Measurements from ENCODE around the gene MRPS11. TPM values are rescaled to one million over a fixed set of nuclear protein-coding genes. Genes with fewer than 3 reads are reported as not detected.

Gene MRPS11
- total and polyA plus RNA-seq, 2 of the 4 experiments (the other 2 are of a cell fraction) = 66.1 to 87.8 TPM

DNA sequence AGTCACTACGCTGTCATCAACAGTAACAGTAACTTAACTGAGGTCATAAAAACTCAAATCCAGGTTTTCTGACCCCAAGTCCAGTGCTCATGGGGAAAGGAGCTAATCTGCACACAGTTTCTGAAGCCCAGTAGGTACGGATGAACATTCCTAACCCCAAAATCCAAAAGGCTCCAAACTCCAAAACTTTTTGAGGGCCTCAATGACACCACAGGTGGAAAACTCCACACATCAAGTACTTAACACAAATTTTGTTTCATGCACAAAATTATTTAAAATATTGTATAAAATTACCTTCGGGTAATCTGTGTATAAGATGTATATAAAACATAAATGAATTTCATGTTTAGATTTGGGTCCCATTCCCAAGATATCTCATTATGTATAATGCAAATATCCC lies 10.8 kb upstream of the MRPS11 start:
- no peak overlapping the region for H3K14ac ChIP-seq (replicated peaks; ENCODE audit: low read depth, low read length)
- no peak for DNase-seq
- no peak overlapping the region for H3K4me3 ChIP-seq (ENCODE audit: insufficient read depth, low read depth, low read length)
- POLR2A ChIA-PET (ENCODE audit: unreplicated experiment) = no interaction called here
- H4K8ac ChIP-seq (ENCODE audit: low read depth in 2 of 2, low read length in 2 of 2) = no peak overlapping the region
- no peaks in the 10 kb centered on the region for H3K27me3 ChIP-seq (ENCODE audit: control insufficient read depth, insufficient read depth, low read length)
- no peak overlapping the region for H4K5ac ChIP-seq (ENCODE audit: low read depth, low read length)
- no TSS peak for BruUV-seq (replicated peaks)
- no peak overlapping the region for H4K91ac ChIP-seq (ENCODE audit: insufficient read depth, low read depth, low read length)
- H3K23ac ChIP-seq (ENCODE audit: low read depth, low read length) = no peak overlapping the region
- no peak overlapping the region for H2AFZ ChIP-seq (replicated peaks; ENCODE audit: low read length, poor library complexity)
- H3K4me1 ChIP-seq (ENCODE audit: control insufficient read depth, insufficient read depth, low read length) = peaks cover 1% of the 10 kb centered on the region; the same call in 1 of the 2 replicates
- H2AK9ac ChIP-seq (replicated peaks; ENCODE audit: low read depth, low read length, poor library complexity) = no peak overlapping the region
- H3K4me2 ChIP-seq (ENCODE audit: low read depth, low read length) = no peak overlapping the region
- 0 out of 2 replicates have a peak, but pooled peaks cover 3% of the 10 kb centered on the region for H3K9me1 ChIP-seq (ENCODE audit: insufficient read depth, low read length)
- dilution Hi-C loops (cut with HindIII; ENCODE audit: low sequenced_read_pairs, unreplicated experiment) (no loop called here), intact Hi-C loops (cut with micrococcal nuclease) (no loop called here), in situ Hi-C loops (cut with MboI; ENCODE audit: low sequenced_read_pairs) (no loop called here)
- peaks cover 14% of the 10 kb centered on the region for H3K36me3 ChIP-seq (ENCODE audit: control insufficient read depth, insufficient read depth, low read length)
- WGBS, 2 experiments (ENCODE audit: extremely low coverage in 2 of 2, insufficient read length in 1 of 2) = no CpG with 5 or more reads among the region's 3 CpGs
- H3K79me1 ChIP-seq (ENCODE audit: low read depth in 1 of 2, low read length in 2 of 2) = no peaks in the 10 kb centered on the region
- ATAC-seq (ENCODE audit: low read depth) = no peak
- no peak overlapping the region for H3K9ac ChIP-seq (ENCODE audit: low read depth, low read length)
- no peak overlapping the region for H3K18ac ChIP-seq (ENCODE audit: low read depth, low read length)
- no peak overlapping the region for H2BK20ac ChIP-seq (ENCODE audit: low read depth, low read length)
- TF ChIP-seq MAZ (IDR thresholded peaks at IDR 0.05; ENCODE audit: borderline replicate concordance, low read depth, low read length) (no peak), BHLHE40 (IDR thresholded peaks at IDR 0.05; ENCODE audit: low read depth, low read length) (no peak), RFX5 (IDR thresholded peaks at IDR 0.05; ENCODE audit: low read depth, low read length) (no peak), MAFK (IDR thresholded peaks at IDR 0.05; ENCODE audit: low read depth, low read length) (no peak), RAD21 (IDR thresholded peaks at IDR 0.05; ENCODE audit: low read length) (no peak), FOS (IDR thresholded peaks at IDR 0.05; ENCODE audit: low read depth, low read length) (no peak), MXI1 (IDR thresholded peaks at IDR 0.05; ENCODE audit: borderline replicate concordance, low read depth, low read length) (no peak)
- TF ChIP-seq, protein P1, sequence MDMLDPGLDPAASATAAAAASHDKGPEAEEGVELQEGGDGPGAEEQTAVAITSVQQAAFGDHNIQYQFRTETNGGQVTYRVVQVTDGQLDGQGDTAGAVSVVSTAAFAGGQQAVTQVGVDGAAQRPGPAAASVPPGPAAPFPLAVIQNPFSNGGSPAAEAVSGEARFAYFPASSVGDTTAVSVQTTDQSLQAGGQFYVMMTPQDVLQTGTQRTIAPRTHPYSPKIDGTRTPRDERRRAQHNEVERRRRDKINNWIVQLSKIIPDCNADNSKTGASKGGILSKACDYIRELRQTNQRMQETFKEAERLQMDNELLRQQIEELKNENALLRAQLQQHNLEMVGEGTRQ (IDR thresholded peaks at IDR 0.05; ENCODE audit: low read depth, low read length) = no peak
- no peak overlapping the region for H2BK120ac ChIP-seq (ENCODE audit: low read depth, low read length)
- no peaks in the 10 kb centered on the region for H4K20me1 ChIP-seq (ENCODE audit: insufficient read depth, low read length)
- H2BK15ac ChIP-seq (ENCODE audit: low read depth, low read length) = no peak overlapping the region
- no peak overlapping the region for H2BK5ac ChIP-seq (ENCODE audit: low read depth, low read length, poor library complexity, severe bottlenecking)
- H3K56ac ChIP-seq (ENCODE audit: extremely low read depth, insufficient read depth, low read length) = no peak overlapping the region
- H2AK5ac ChIP-seq (ENCODE audit: low read depth, low read length) = no peak overlapping the region
- H3K9me3 ChIP-seq (ENCODE audit: control insufficient read depth, insufficient read depth, low read length) = no peaks in the 10 kb centered on the region
- CTCF ChIA-PET = no interaction called here
- no peak overlapping the region for H3K27ac ChIP-seq (ENCODE audit: insufficient read depth, low read length)
- H3K4ac ChIP-seq (ENCODE audit: low read depth, low read length) = no peak overlapping the region

All from IMR-90 (cell line).